Colonic mucosa (tissue), 4 donors: ENCODE data around the gene DLGAP1. TPM values are rescaled to one million over a fixed set of nuclear protein-coding genes. Genes with fewer than 3 reads are reported as not detected.

ENCODE experiments used
- DNase-seq: peaks from one replicate; pipeline ENCODE4 v3.0.0-alpha.2; 2020
- H3K27ac ChIP-seq: fragments of 200-600 bp; one replicate; pipeline ENCODE4 v1.8.0; 2021
- H3K27me3 ChIP-seq: fragments of 200-600 bp; one replicate; pipeline ENCODE4 v1.8.0; 2021
- H3K36me3 ChIP-seq: fragments of 200-600 bp; one replicate; pipeline ENCODE4 v1.8.0; 2021
- H3K4me1 ChIP-seq: fragments of 200-600 bp; one replicate; pipeline ENCODE4 v1.8.0; 2021; ENCODE audit warnings: mild to moderate bottlenecking
- H3K4me3 ChIP-seq: fragments of 200-600 bp; one replicate; pipeline ENCODE4 v1.8.0; 2021
- H3K9ac ChIP-seq, 2 donors: one replicate each; pipeline ENCODE4 v1.7.0; 2013; ENCODE audit warnings: control low read depth in 2 of 2, low read depth in 2 of 2, low read length in 2 of 2
- H3K9me3 ChIP-seq: fragments of 200-600 bp; one replicate; pipeline ENCODE4 v1.8.0; 2021
- intact Hi-C: fragments of 100-400 bp; cut with DNase I; formaldehyde crosslinking; loops from one replicate; pipeline ENCODE4 v1.14.1; 2022
- total RNA-seq, 2 donors: library from RNA; stranded (reverse); fragmentation: NEBNext Ultra II Directional in 1 of 2; extraction: Animal tissue kit (Norgen Biotek cat#: 25700) in 1 of 2; gene quantifications; one replicate each; pipeline ENCODE4 v1.2.1, GENCODE V29; 2021
- TF ChIP-seq, protein P1 (sequence below): fragments of 200-600 bp; IDR thresholded peaks from one replicate; pipeline ENCODE4 v1.8.0; 2022; ENCODE audit warnings: antibody characterized with exemption, mild to moderate bottlenecking
- donor health status: healthy.
- donor health status: DM: no; HTN: no; CAD: no.
- donor health status: DM: no; HTN: no; CAD: no.

DLGAP1 gene
- total RNA-seq, 2 donors from 2014 or later, result 0.25 to 0.50 TPM

DNA sequence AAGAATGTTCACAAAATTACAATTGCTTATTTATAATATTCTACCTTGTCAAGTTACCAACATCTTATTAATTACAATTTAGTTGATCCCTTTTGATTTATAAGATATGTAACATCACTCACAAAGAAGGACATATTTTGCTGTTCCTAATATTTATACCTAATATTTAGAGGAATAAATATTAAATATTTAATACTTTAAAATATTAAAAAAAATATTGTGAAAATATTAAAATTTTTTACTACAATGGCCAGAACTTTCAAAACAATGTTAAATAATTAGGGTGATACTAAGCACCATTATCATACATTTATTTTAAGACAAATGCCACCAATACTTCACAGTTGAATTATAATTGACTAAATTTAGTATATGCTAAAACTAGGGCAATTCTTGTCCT lies 254.7 kb downstream of the DLGAP1 start:
- Histone ChIP-seq H3K27ac (no peak overlapping the region), H3K9ac (no peak overlapping the region), H3K27me3 (no peaks in the 10 kb centered on the region), H3K9me3 (no peaks in the 10 kb centered on the region), H3K4me3 (no peak overlapping the region), H3K36me3 (no peaks in the 10 kb centered on the region), H3K4me1 (no peaks in the 10 kb centered on the region)
- TF ChIP-seq, protein P1, sequence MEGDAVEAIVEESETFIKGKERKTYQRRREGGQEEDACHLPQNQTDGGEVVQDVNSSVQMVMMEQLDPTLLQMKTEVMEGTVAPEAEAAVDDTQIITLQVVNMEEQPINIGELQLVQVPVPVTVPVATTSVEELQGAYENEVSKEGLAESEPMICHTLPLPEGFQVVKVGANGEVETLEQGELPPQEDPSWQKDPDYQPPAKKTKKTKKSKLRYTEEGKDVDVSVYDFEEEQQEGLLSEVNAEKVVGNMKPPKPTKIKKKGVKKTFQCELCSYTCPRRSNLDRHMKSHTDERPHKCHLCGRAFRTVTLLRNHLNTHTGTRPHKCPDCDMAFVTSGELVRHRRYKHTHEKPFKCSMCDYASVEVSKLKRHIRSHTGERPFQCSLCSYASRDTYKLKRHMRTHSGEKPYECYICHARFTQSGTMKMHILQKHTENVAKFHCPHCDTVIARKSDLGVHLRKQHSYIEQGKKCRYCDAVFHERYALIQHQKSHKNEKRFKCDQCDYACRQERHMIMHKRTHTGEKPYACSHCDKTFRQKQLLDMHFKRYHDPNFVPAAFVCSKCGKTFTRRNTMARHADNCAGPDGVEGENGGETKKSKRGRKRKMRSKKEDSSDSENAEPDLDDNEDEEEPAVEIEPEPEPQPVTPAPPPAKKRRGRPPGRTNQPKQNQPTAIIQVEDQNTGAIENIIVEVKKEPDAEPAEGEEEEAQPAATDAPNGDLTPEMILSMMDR, result no peak
- no peak for DNase-seq
- intact Hi-C loops, result no loop called here

DNA sequence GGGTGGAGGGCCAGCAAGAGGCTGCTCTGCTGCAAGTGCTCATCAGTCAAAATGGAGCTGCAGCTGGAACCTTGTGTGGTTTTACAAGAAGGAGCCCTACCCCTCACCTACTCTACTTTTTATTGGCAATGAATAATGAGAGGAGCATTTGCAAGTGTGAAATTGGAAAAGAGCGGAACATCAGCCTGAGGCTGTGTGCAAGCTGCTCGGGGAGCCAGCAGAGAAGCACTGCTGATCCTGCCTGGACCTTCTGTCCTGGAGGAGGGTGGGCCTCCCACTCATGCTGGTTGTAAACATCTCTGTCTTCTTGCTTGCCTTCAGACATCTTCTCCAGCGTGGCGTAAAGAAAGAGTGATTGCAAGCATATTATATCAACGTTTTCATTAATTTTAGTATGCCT lies 256.2 kb downstream of the DLGAP1 start:
- intact Hi-C loops, result no loop called here
- Histone ChIP-seq H3K27ac (no peak overlapping the region), H3K9ac (no peak overlapping the region), H3K36me3 (no peaks in the 10 kb centered on the region), H3K27me3 (no peaks in the 10 kb centered on the region), H3K4me3 (no peak overlapping the region), H3K4me1 (no peaks in the 10 kb centered on the region), H3K9me3 (no peaks in the 10 kb centered on the region)
- no peak for DNase-seq
- TF ChIP-seq, protein P1, result no peak

DNA sequence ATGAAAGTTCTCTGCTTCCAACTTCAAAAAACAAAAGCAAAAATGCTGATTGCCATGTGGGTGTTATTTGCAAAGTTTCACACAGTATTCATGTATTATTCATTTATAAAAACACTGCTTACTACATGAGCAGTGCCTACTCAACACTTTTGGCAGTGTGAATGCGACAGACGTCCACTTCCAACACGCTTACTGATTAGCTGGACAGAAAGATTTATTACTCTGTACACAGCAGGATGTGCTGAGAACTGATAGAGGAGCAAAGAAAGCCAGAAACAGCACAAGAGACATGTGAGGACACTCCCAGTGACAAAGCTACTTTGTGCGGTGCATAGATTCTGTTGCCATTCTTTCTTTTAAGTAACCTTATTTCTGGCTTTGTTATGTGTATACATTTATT lies 258.8 kb downstream of the DLGAP1 start:
- DNase-seq, result no peak
- Histone ChIP-seq H3K27me3 (no peaks in the 10 kb centered on the region), H3K9me3 (no peaks in the 10 kb centered on the region), H3K27ac (no peak overlapping the region), H3K36me3 (no peaks in the 10 kb centered on the region), H3K4me1 (no peaks in the 10 kb centered on the region), H3K9ac (no peak overlapping the region), H3K4me3 (no peak overlapping the region)
- TF ChIP-seq, protein P1, result no peak
- intact Hi-C loops, result no loop called here

DNA sequence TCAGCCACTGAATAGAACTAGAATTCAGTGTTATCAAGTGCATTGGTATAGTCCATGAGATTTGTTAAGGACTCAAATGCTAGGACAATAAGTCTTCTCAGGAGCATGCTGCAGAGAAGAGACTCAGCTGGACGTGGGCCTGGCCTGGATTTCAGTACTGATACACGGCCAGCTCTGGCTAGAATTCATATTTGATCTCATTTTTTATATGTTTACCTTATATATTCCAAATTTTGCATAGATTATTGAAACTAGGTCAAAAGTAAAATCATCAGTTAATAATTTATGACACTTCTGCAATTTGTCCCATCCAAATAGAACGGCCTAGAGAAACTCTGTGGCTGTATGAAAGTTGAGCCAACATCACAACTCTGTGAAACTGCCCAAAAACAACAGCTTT lies 262.0 kb downstream of the DLGAP1 start:
- DNase-seq, result no peak
- intact Hi-C loops, result no loop called here
- no peaks in the 10 kb centered on the region for H3K36me3 ChIP-seq
- no peaks in the 10 kb centered on the region for H3K9me3 ChIP-seq
- no peaks in the 10 kb centered on the region for H3K4me1 ChIP-seq
- no peaks in the 10 kb centered on the region for H3K27me3 ChIP-seq
- H3K9ac ChIP-seq, result no peak overlapping the region
- H3K4me3 ChIP-seq, result no peak overlapping the region
- no peak overlapping the region for H3K27ac ChIP-seq
- TF ChIP-seq, protein P1, result no peak

DNA sequence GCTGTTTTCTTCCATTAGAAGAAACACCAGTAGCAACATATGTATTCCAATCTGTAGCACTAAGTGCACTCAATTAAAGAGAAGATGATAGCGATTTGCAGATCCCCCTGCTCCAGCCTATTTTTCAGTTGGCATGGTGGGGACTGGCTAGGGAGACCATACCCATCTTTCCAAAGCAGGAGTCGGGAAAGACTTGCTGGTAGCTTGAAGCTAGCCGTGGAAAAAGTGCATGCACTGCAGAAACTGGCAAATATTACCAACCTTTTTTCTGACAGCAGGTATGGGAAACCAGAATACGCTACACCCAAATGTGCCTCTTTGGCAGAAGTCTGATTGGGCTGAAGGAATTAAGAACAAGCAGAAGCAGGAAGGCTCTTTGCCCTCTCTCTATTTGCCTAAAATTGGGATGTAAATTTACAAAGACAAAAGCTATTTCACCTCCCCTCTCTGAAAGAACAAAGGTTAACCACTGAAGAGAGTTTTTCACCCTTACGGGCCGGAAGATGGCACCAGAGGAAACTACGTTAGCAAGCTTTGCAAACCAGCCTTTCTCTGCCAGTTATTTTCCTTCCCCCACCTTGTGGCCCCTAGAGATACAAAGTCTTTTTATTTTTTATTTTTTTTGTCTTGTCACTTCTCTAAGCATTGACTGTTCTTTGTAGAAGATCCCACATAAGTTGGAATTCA lies 273.1 kb downstream of the DLGAP1 start:
- no peaks in the 10 kb centered on the region for H3K9me3 ChIP-seq
- no peak overlapping the region for H3K4me3 ChIP-seq
- no peak overlapping the region for H3K27ac ChIP-seq
- DNase-seq, result no peak
- no peak overlapping the region for H3K9ac ChIP-seq
- no peaks in the 10 kb centered on the region for H3K4me1 ChIP-seq
- H3K36me3 ChIP-seq, result no peaks in the 10 kb centered on the region
- intact Hi-C loops, result no loop called here
- H3K27me3 ChIP-seq, result no peaks in the 10 kb centered on the region
- TF ChIP-seq, protein P1, result no peak
